Measurements from ENCODE around the gene CAPN13. TPM values are rescaled to one million over a fixed set of nuclear protein-coding genes. Genes with fewer than 3 reads are reported as not detected.

CAPN13 gene
- total RNA-seq, 8 experiments from 2014 or later: 0.09 to 0.91 (median 0.36) TPM; not detected in 2

- Histone ChIP-seq H3K4me1 (replicated peaks in 1 of 2) (peaks cover 16 to 18% of the 10 kb centered on the region in 2 donors), H3K4me3 (no peak overlapping the region), H3K27ac (no peak overlapping the region)
- 0 to 94% (median 87%) methylated on average over 1 to 4 of the region's 4 CpGs; no CpG with 5 or more reads in 4 of the 10 experiments for WGBS, 10 experiments
- in situ Hi-C loops (cut with MboI; ENCODE audit: low pct_unique_long_range_greater_than_20kb in 2 of 9, low sequenced_read_pairs in 9 of 9, unreplicated experiment in 9 of 9): loop anchor here in 1 of 9 experiments (25.0 kb wide), 1 partner anchor 224 kb away; no protein-coding TSS in a partner anchor
- no peak for ATAC-seq (replicated peaks in 6 of 8)
Observed at GRCh38 chr2:30686669-30687068, 120.6 kb downstream of the CAPN13 start.

DNA sequence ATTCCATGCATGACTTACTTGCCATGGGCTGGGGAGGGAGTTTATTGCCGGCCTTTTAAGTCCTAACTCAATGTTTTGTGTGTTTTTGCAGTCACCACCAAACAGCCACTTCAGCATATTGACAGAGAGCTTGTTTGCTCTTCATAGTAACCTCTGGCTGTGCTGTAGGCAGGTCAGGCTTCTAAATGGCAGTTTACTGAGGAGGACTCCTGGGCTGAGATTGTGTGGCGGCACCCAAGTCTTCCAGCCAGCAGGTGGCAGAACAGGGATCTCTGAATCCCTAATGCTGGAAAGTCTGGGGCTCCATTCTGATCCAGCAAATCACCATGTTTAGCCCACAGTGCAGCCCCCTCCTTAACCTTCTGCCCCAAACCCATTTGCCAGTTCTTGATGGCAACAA lies 121.2 kb downstream of the CAPN13 start:
- no peak overlapping the region for H3K4me3 ChIP-seq
- peak in 6 of 8 experiments; percentile 18 to 82 (median 50) for ATAC-seq (replicated peaks in 6 of 8)
- H3K27ac ChIP-seq: no peak overlapping the region
- in situ Hi-C loops (cut with MboI; ENCODE audit: low pct_unique_long_range_greater_than_20kb in 2 of 9, low sequenced_read_pairs in 9 of 9, unreplicated experiment in 9 of 9): loop anchor here in 1 of 9 experiments (25.0 kb wide), 1 partner anchor 224 kb away; no protein-coding TSS in a partner anchor
- WGBS, 10 experiments: 79 to 100% (median 92%) methylated on average over 1 to 2 of the region's 2 CpGs; no CpG with 5 or more reads in 6 of the 10 experiments
- H3K4me1 ChIP-seq (replicated peaks in 1 of 2): peaks cover 16 to 18% of the 10 kb centered on the region in 2 donors

GRCh38 chr2:30684996-30685395 lies 122.2 kb downstream of the CAPN13 start:
- ATAC-seq (replicated peaks in 6 of 8): no peak
- no peak overlapping the region for H3K27ac ChIP-seq
- in situ Hi-C loops (cut with MboI; ENCODE audit: low pct_unique_long_range_greater_than_20kb in 2 of 9, low sequenced_read_pairs in 9 of 9, unreplicated experiment in 9 of 9): loop anchor here in 1 of 9 experiments (25.0 kb wide), 1 partner anchor 223 kb away; no protein-coding TSS in a partner anchor
- H3K4me3 ChIP-seq: no peak overlapping the region
- H3K4me1 ChIP-seq (replicated peaks in 1 of 2): peaks cover 18 to 20% of the 10 kb centered on the region in 2 donors
- 20 to 100% (median 80%) methylated on average over 1 to 3 of the region's 3 CpGs; no CpG with 5 or more reads in 3 of the 10 experiments for WGBS, 10 experiments

- in situ Hi-C loops (cut with MboI; ENCODE audit: low pct_unique_long_range_greater_than_20kb in 2 of 9, low sequenced_read_pairs in 9 of 9, unreplicated experiment in 9 of 9): loop anchor here in 1 of 9 experiments (25.0 kb wide), 1 partner anchor 222 kb away; no protein-coding TSS in a partner anchor
- Histone ChIP-seq H3K27ac (no peak overlapping the region), H3K4me1 (replicated peaks in 1 of 2) (peaks cover 18 to 20% of the 10 kb centered on the region in 2 donors), H3K4me3 (no peak overlapping the region)
- WGBS, 10 experiments: 11 to 84% (median 61%) methylated on average over 1 to 5 of the region's 5 CpGs; no CpG with 5 or more reads in 1 of the 10 experiments
- ATAC-seq (replicated peaks in 6 of 8): no peak
Observed at GRCh38 chr2:30684516-30684915, 122.7 kb downstream of the CAPN13 start.

GRCh38 chr2:30684026-30684425 lies 123.2 kb downstream of the CAPN13 start:
- ATAC-seq (replicated peaks in 6 of 8): no peak
- in situ Hi-C loops (cut with MboI; ENCODE audit: low pct_unique_long_range_greater_than_20kb in 2 of 9, low sequenced_read_pairs in 9 of 9, unreplicated experiment in 9 of 9): loop anchor here in 1 of 9 experiments (25.0 kb wide), 1 partner anchor 222 kb away; no protein-coding TSS in a partner anchor
- H3K4me3 ChIP-seq: no peak overlapping the region
- no peak overlapping the region for H3K27ac ChIP-seq
- peaks cover 18 to 20% of the 10 kb centered on the region in 2 donors for H3K4me1 ChIP-seq (replicated peaks in 1 of 2)
- WGBS, 10 experiments: 43 to 100% (median 87%) methylated on average over 1 to 8 of the region's 8 CpGs; no CpG with 5 or more reads in 2 of the 10 experiments

GRCh38 chr2:30683236-30683956 lies 123.8 kb downstream of the CAPN13 start:
- peak in 1 of 8 experiments; percentile 44 for ATAC-seq (replicated peaks in 6 of 8)
- H3K4me3 ChIP-seq: no peak overlapping the region
- WGBS, 10 experiments: 79 to 100% (median 96%) methylated on average over 1 to 7 of the region's 8 CpGs; no CpG with 5 or more reads in 2 of the 10 experiments
- H3K4me1 ChIP-seq (replicated peaks in 1 of 2): peaks cover 20 to 23% of the 10 kb centered on the region in 2 donors
- H3K27ac ChIP-seq: no peak overlapping the region
- in situ Hi-C loops (cut with MboI; ENCODE audit: low pct_unique_long_range_greater_than_20kb in 2 of 9, low sequenced_read_pairs in 9 of 9, unreplicated experiment in 9 of 9): loop anchor here in 1 of 9 experiments (25.0 kb wide), 1 partner anchor 221 kb away; no protein-coding TSS in a partner anchor

- no peak overlapping the region for H3K4me3 ChIP-seq
- H3K4me1 ChIP-seq (replicated peaks in 1 of 2): peaks cover 20 to 24% of the 10 kb centered on the region in 2 donors
- 53 to 100% (median 91%) methylated on average over 2 to 3 of the region's 4 CpGs; no CpG with 5 or more reads in 4 of the 10 experiments for WGBS, 10 experiments
- ATAC-seq (replicated peaks in 6 of 8): no peak
- no peak overlapping the region for H3K27ac ChIP-seq
- in situ Hi-C loops (cut with MboI; ENCODE audit: low pct_unique_long_range_greater_than_20kb in 2 of 9, low sequenced_read_pairs in 9 of 9, unreplicated experiment in 9 of 9): loop anchor here in 1 of 9 experiments (25.0 kb wide), 1 partner anchor 219 kb away; no protein-coding TSS in a partner anchor
Observed at GRCh38 chr2:30681022-30681421, 126.2 kb downstream of the CAPN13 start.

DNA sequence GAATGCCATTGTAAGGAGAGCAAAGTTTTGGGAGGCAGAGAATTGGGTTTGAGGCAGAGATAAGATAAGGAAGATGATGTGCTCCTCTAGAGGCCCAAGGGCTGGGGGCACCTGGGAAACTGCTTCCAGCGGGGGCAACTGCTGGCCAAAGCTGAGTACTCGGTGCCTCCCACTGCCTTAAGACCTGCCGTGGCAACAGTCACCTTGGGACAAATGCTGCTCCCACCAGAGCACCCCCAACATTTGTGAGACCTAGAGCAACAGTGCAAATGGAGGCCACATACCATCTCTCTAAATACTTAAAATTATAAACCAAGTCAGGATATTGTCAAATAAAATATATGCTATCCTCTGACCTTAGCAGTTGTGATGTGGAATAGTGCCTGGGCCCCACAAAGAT lies 127.1 kb downstream of the CAPN13 start:
- 60 to 100% (median 80%) methylated on average over 1 to 3 of the region's 3 CpGs; no CpG with 5 or more reads in 5 of the 10 experiments for WGBS, 10 experiments
- H3K4me1 ChIP-seq (replicated peaks in 1 of 2): peaks cover 20 to 24% of the 10 kb centered on the region in 2 donors
- in situ Hi-C loops (cut with MboI; ENCODE audit: low pct_unique_long_range_greater_than_20kb in 2 of 9, low sequenced_read_pairs in 9 of 9, unreplicated experiment in 9 of 9): loop anchor here in 1 of 9 experiments (25.0 kb wide), 1 partner anchor 218 kb away; no protein-coding TSS in a partner anchor
- H3K27ac ChIP-seq: peak overlapping the region; percentile 36 to 73
- H3K4me3 ChIP-seq: no peak overlapping the region
- peak in 5 of 8 experiments; percentile 13 to 18 (median 17) for ATAC-seq (replicated peaks in 6 of 8)

- 33 to 74% (median 47%) methylated on average over 1 to 9 of the region's 12 CpGs for WGBS, 10 experiments
- peak; percentile 10 to 99 (median 98) for ATAC-seq (replicated peaks in 6 of 8)
- Histone ChIP-seq H3K4me1 (replicated peaks in 1 of 2) (peaks cover 20 to 24% of the 10 kb centered on the region in 2 donors), H3K27ac (peak overlapping the region; percentile 36 to 73), H3K4me3 (no peak overlapping the region)
- in situ Hi-C loops (cut with MboI; ENCODE audit: low pct_unique_long_range_greater_than_20kb in 2 of 9, low sequenced_read_pairs in 9 of 9, unreplicated experiment in 9 of 9): loop anchor here in 1 of 9 experiments (25.0 kb wide), 1 partner anchor 217 kb away; no protein-coding TSS in a partner anchor
Observed at GRCh38 chr2:30679426-30680088, 127.7 kb downstream of the CAPN13 start.

- no peak overlapping the region for H3K4me3 ChIP-seq
- H3K27ac ChIP-seq: peak overlapping the region in 1 of 2 donors; percentile 59
- H3K4me1 ChIP-seq (replicated peaks in 1 of 2): peaks cover 20 to 24% of the 10 kb centered on the region in 2 donors
- WGBS, 10 experiments: 50 to 100% (median 80%) methylated on average over 1 to 9 of the region's 11 CpGs; no CpG with 5 or more reads in 5 of the 10 experiments
- in situ Hi-C loops (cut with MboI; ENCODE audit: low pct_unique_long_range_greater_than_20kb in 2 of 9, low sequenced_read_pairs in 9 of 9, unreplicated experiment in 9 of 9): loop anchor here in 1 of 9 experiments (25.0 kb wide), 1 partner anchor 216 kb away; no protein-coding TSS in a partner anchor
- ATAC-seq (replicated peaks in 6 of 8): no peak
Observed at GRCh38 chr2:30678410-30679137, 128.7 kb downstream of the CAPN13 start.

DNA sequence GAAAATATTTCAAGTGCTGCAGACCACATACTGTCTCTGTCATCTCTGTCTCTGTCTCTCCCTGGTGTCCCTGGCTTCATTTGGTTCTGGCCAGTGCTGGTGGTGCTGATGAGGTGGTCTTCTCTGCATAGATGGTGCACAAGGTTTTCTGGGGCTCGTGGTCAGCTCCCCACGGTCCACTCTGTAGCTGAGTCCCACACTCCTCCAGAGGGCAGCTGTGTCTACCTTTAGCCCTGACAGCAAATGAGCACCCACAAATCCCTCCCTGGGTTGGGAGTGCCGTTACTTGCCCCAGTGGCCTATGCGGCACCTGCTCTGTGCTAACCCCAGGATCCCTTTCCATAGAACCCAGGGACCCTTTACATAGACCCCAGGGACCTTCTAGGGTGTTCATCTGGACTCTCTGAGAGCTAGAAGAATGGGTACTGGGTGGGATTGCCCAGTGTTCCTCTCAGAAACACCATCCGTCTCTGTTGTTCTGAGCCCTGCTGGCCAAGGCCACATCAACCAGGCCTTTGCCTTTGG lies 129.3 kb downstream of the CAPN13 start:
- in situ Hi-C loops (cut with MboI; ENCODE audit: low pct_unique_long_range_greater_than_20kb in 2 of 9, low sequenced_read_pairs in 9 of 9, unreplicated experiment in 9 of 9): loop anchor here in 1 of 9 experiments (25.0 kb wide), 1 partner anchor 216 kb away; no protein-coding TSS in a partner anchor
- no peak for ATAC-seq (replicated peaks in 6 of 8)
- H3K27ac ChIP-seq: no peak overlapping the region
- WGBS, 10 experiments: 60 to 100% (median 100%) methylated on average over 1 to 5 of the region's 5 CpGs; no CpG with 5 or more reads in 3 of the 10 experiments
- peaks cover 20 to 24% of the 10 kb centered on the region in 2 donors for H3K4me1 ChIP-seq (replicated peaks in 1 of 2)
- H3K4me3 ChIP-seq: no peak overlapping the region

DNA sequence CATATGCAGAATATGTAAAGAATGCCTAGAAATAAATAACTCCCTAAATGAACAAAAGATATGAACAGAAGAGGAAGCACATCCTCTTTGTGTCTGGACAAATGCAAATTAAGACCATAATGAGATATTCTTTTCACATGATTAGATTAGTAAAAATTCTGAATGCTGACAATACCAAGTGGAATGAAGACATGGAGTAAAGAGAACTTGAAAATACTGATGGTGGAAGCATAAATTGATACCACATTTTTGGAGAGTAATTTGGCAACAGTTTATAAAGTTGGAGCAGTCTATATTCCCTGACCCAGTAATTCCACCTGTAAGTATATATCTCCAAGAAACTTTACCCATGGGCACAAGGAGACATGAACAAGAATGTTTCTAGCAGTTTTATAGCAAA lies 130.0 kb downstream of the CAPN13 start:
- in situ Hi-C loops (cut with MboI; ENCODE audit: low pct_unique_long_range_greater_than_20kb in 2 of 9, low sequenced_read_pairs in 9 of 9, unreplicated experiment in 9 of 9): loop anchor here in 1 of 9 experiments (25.0 kb wide), 1 partner anchor 215 kb away; no protein-coding TSS in a partner anchor
- peaks cover 20 to 24% of the 10 kb centered on the region in 2 donors for H3K4me1 ChIP-seq (replicated peaks in 1 of 2)
- peak in 2 of 8 experiments; percentile 14 to 44 for ATAC-seq (replicated peaks in 6 of 8)
- no peak overlapping the region for H3K27ac ChIP-seq
- no peak overlapping the region for H3K4me3 ChIP-seq

Data from motor neuron (in vitro differentiated cells).